DOHH2 (cell line): ENCODE data around the gene B3GLCT.

Experiments
- H3F3A ChIP-seq: fragments of 200-600 bp; sonication (generic), shearing (Covaris generic); 2 replicates; pipeline ENCODE4 v1.6.0; 2016; ENCODE audit warnings: antibody characterized with exemption, mild to moderate bottlenecking; ENCODE audit not compliant: control insufficient read depth, insufficient read depth
- H3K27ac ChIP-seq: fragments of 200-600 bp; sonication (generic); 2 replicates; pipeline ENCODE4 v1.5.1; 2014; ENCODE audit warnings: low read depth, mild to moderate bottlenecking, low read length, moderate library complexity
- H3K27me3 ChIP-seq: fragments of 200-600 bp; sonication (generic); 2 replicates; pipeline ENCODE4 v1.6.1; 2014; ENCODE audit warnings: mild to moderate bottlenecking, low read length, mixed read lengths; ENCODE audit not compliant: control insufficient read depth
- H3K36me3 ChIP-seq: fragments of 200-600 bp; sonication (generic); 2 replicates; pipeline ENCODE4 v1.6.1; 2014; ENCODE audit warnings: mild to moderate bottlenecking, low read length, moderate library complexity, mixed read lengths; ENCODE audit not compliant: control insufficient read depth
- H3K4me1 ChIP-seq: fragments of 200-600 bp; sonication (generic); 2 replicates; pipeline ENCODE4 v1.6.1; 2014; ENCODE audit warnings: mild to moderate bottlenecking, low read length, mixed read lengths; ENCODE audit not compliant: control insufficient read depth
- H3K4me2 ChIP-seq: fragments of 200-600 bp; sonication (generic); 2 replicates; pipeline ENCODE4 v1.6.0; 2014; ENCODE audit warnings: mild to moderate bottlenecking, low read length, moderate library complexity
- H3K4me3 ChIP-seq: fragments of 200-600 bp; sonication (generic); 2 replicates; pipeline ENCODE4 v1.5.1; 2014; ENCODE audit warnings: mild to moderate bottlenecking, low read length, mixed read lengths
- H3K79me2 ChIP-seq: fragments of 200-600 bp; sonication (generic); 2 replicates; pipeline ENCODE4 v1.6.1; 2014; ENCODE audit warnings: mild to moderate bottlenecking, low read length, mixed read lengths; ENCODE audit not compliant: control insufficient read depth
- H3K9me2 ChIP-seq: fragments of 200-600 bp; sonication (generic); replicated peaks from 2 replicates; pipeline ENCODE4 v1.6.1; 2014; ENCODE audit warnings: mild to moderate bottlenecking, low read length, mixed read lengths; ENCODE audit not compliant: control insufficient read depth
- H3K9me3 ChIP-seq: fragments of 200-600 bp; sonication (generic); 2 replicates; pipeline ENCODE4 v1.6.1; 2014; ENCODE audit warnings: antibody characterized with exemption, low read length, mixed read lengths; ENCODE audit not compliant: control insufficient read depth, insufficient read depth
- H4K20me1 ChIP-seq: fragments of 200-600 bp; sonication (generic); 2 replicates; pipeline ENCODE4 v1.6.0; 2014; ENCODE audit warnings: low read depth, mild to moderate bottlenecking, antibody characterized with exemption, low read length, moderate library complexity; ENCODE audit not compliant: control insufficient read depth, insufficient read depth
- CTCF ChIP-seq: fragments of 200-600 bp; sonication (generic); IDR thresholded peaks from one replicate; pipeline ENCODE4 v1.5.1; 2014; ENCODE audit warnings: antibody characterized with exemption, mild to moderate bottlenecking, low read depth, low read length; ENCODE audit not compliant: poor library complexity, severe bottlenecking
- EZH2phosphoT487 ChIP-seq: fragments of 200-600 bp; sonication (generic); IDR thresholded peaks from 2 replicates; pipeline ENCODE4 v1.6.1; 2017; ENCODE audit warnings: borderline replicate concordance, mild to moderate bottlenecking, antibody characterized with exemption, low read length, moderate library complexity, mixed read lengths

B3GLCT gene

GRCh38 chr13:31246918-31247317, 47.1 kb downstream of the B3GLCT start:
- H3K4me1 ChIP-seq, result no peaks in the 10 kb centered on the region
- H3K36me3 ChIP-seq, result no peaks in the 10 kb centered on the region
- TF ChIP-seq CTCF (no peak), EZH2phosphoT487 (no peak)

GRCh38 chr13:31248361-31248760, 48.6 kb downstream of the B3GLCT start:
- Histone ChIP-seq H3K9me3 (no peaks in the 10 kb centered on the region), H3K27me3 (no peaks in the 10 kb centered on the region), H3K4me2 (no peak overlapping the region), H3K4me1 (no peaks in the 10 kb centered on the region), H3K9me2 (no peaks in the 10 kb centered on the region), H3F3A (no peaks in the 10 kb centered on the region), H3K36me3 (no peaks in the 10 kb centered on the region), H3K27ac (no peak overlapping the region), H3K4me3 (no peak overlapping the region), H4K20me1 (no peaks in the 10 kb centered on the region), H3K79me2 (no peaks in the 10 kb centered on the region)
- TF ChIP-seq EZH2phosphoT487 (no peak), CTCF (no peak)

More at GRCh38 chr13:31246918-31247317, 47.1 kb downstream of the B3GLCT start:
- H3K27ac ChIP-seq, result no peak overlapping the region
- H3K4me2 ChIP-seq, result no peak overlapping the region
- no peaks in the 10 kb centered on the region for H3F3A ChIP-seq
- H4K20me1 ChIP-seq, result no peaks in the 10 kb centered on the region
- H3K79me2 ChIP-seq, result no peaks in the 10 kb centered on the region
- H3K9me2 ChIP-seq, result no peaks in the 10 kb centered on the region
- no peaks in the 10 kb centered on the region for H3K9me3 ChIP-seq
- no peak overlapping the region for H3K4me3 ChIP-seq
- no peaks in the 10 kb centered on the region for H3K27me3 ChIP-seq

GRCh38 chr13:31248965-31249539, 49.3 kb downstream of the B3GLCT start:
- Histone ChIP-seq H3K9me2 (no peaks in the 10 kb centered on the region), H3K9me3 (no peaks in the 10 kb centered on the region), H3K4me1 (no peaks in the 10 kb centered on the region), H3K36me3 (no peaks in the 10 kb centered on the region), H3K4me2 (no peak overlapping the region), H3F3A (no peaks in the 10 kb centered on the region), H3K4me3 (no peak overlapping the region), H3K27ac (no peak overlapping the region), H3K79me2 (no peaks in the 10 kb centered on the region), H4K20me1 (no peaks in the 10 kb centered on the region), H3K27me3 (no peaks in the 10 kb centered on the region)
- TF ChIP-seq EZH2phosphoT487 (no peak), CTCF (no peak)
